ENCODE data around the gene IRF3.

IRF3 gene

DNA sequence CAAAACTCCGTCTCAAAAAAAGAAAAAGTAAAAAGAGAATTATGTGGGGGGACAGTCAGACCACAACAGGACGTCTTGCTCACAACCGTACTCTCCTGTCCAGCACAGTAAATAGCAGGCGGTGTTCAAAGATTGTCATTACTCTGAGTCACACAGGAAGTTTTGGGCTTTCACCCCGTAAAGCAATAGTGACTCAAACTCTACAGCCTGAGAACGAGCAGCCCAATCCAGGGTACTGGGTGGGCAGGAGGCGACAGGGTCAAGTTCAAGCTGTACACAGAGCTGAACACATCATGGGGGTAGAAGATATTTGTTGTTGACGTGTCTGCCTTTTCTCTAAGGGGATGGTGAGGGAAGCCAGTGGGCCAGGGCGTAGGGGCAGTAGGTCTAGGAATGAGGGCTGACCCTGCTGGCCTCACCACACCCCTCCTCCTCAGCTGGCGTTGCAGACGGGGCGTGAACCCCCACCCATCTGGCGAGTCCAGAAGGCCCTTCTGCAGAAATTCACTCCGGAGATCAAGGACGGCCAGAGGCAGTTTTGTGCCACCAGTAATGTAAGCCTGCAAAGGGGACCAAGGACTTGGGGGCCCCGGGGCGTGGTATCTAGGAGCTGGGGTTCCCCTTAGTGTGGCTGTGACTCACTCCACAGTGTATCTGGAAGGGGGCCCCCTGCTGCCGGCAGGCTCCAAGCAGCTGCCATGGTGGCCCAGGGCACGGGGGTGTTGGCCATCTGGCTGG is 51.4 kb downstream of the IRF3 start:
- DNase-seq = no peak

DNA sequence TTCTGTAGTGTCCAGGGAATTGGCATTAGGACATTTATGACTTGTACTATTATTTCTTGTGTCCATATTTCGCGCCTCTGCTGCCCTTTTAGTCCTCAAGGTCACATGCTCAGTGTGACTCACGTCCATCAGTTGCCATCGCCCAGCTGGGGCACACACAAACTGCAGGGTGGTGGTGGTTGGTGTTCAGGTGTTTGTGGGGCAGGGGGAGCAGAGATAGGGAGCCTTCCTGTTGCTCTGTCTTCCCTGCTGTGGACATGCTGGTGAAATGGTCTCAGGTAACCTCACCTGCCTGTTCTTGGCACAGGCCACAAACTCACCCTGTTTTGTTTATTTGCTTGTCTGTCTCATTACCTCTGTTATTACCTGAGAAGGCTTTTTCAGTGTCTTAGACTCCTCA is 52.3 kb downstream of the IRF3 start:
- DNase-seq = no peak
